Neural cell (in vitro differentiated cells): ENCODE measurements around the gene TECTB. TPM values are rescaled to one million over a fixed set of nuclear protein-coding genes. Genes with fewer than 3 reads are reported as not detected.

Source experiments
- H2AFZ ChIP-seq: fragments of 200-600, 300-800 bp; sonication (generic), shearing (Covaris generic); 2 replicates; pipeline ENCODE4 v1.6.0; 2014; ENCODE audit warnings: low read depth, mild to moderate bottlenecking, antibody characterized with exemption, low read length, moderate library complexity
- H3F3A ChIP-seq: fragments of 200-600 bp; shearing (Covaris generic); 2 replicates; pipeline ENCODE4 v1.6.1; 2016; ENCODE audit warnings: mild to moderate bottlenecking, moderate library complexity, mixed read lengths, antibody characterized with exemption, low read length; ENCODE audit not compliant: insufficient read depth, poor library complexity, severe bottlenecking
- H3K27ac ChIP-seq: fragments of 200-600, 300-800 bp; sonication (generic), shearing (Covaris generic); 2 replicates; pipeline ENCODE4 v1.5.1; 2014; ENCODE audit warnings: mild to moderate bottlenecking, low read length, moderate library complexity
- H3K27me3 ChIP-seq: fragments of 300-800, 200-600 bp; sonication (generic), shearing (Covaris generic); 2 replicates; pipeline ENCODE4 v1.6.0; 2014; ENCODE audit warnings: mild to moderate bottlenecking, low read depth, low read length, moderate library complexity; ENCODE audit not compliant: insufficient read depth
- H3K36me3 ChIP-seq: fragments of 300-800, 200-600 bp; sonication (generic), shearing (Covaris generic); 2 replicates; pipeline ENCODE4 v1.5.1; 2014; ENCODE audit warnings: mild to moderate bottlenecking, antibody characterized with exemption, low read length, moderate library complexity; ENCODE audit not compliant: insufficient read depth
- H3K4me2 ChIP-seq: fragments of 300-800, 200-600 bp; sonication (generic), shearing (Covaris generic); 2 replicates; pipeline ENCODE4 v1.6.0; 2014; ENCODE audit warnings: mild to moderate bottlenecking, low read length
- H3K4me3 ChIP-seq: fragments of 300-800, 200-600 bp; sonication (generic), shearing (Covaris generic); 2 replicates; pipeline ENCODE4 v1.5.1; 2014; ENCODE audit warnings: mild to moderate bottlenecking, low read length, moderate library complexity
- H3K79me2 ChIP-seq: fragments of 200-600 bp; shearing (Covaris generic); replicated peaks from 2 replicates; pipeline ENCODE4 v1.6.0; 2014; ENCODE audit warnings: mild to moderate bottlenecking, low read length, moderate library complexity; ENCODE audit not compliant: insufficient read depth
- H3K9ac ChIP-seq: fragments of 300-800, 200-600 bp; sonication (generic), shearing (Covaris generic); 2 replicates; pipeline ENCODE4 v1.6.1; 2016; ENCODE audit warnings: mild to moderate bottlenecking, low read length, mixed read lengths
- H3K9me2 ChIP-seq: fragments of 200-600 bp; shearing (Covaris generic); 2 replicates; pipeline ENCODE4 v1.6.1; 2016; ENCODE audit warnings: mild to moderate bottlenecking, low read length, mixed read lengths; ENCODE audit not compliant: insufficient read depth
- H3K9me3 ChIP-seq: fragments of 200-600, 300-800 bp; sonication (generic), shearing (Covaris generic); 2 replicates; pipeline ENCODE4 v1.6.1; 2016; ENCODE audit warnings: mild to moderate bottlenecking, mixed run types, low read length, moderate library complexity, mixed read lengths
- H4K20me1 ChIP-seq: fragments of 200-600 bp; shearing (Covaris generic); 2 replicates; pipeline ENCODE4 v1.6.1; 2016; ENCODE audit warnings: mild to moderate bottlenecking, mixed run types; ENCODE audit not compliant: insufficient read depth
- CTCF ChIP-seq: fragments of 450-650 bp; IDR thresholded peaks from 2 replicates; pipeline ENCODE4 v1.5.1; 2014; ENCODE audit warnings: antibody characterized with exemption, mild to moderate bottlenecking, moderate library complexity; ENCODE audit not compliant: poor library complexity, severe bottlenecking
- EP300 ChIP-seq: fragments of 450-650 bp; conservative IDR thresholded peaks from 2 replicates; pipeline ENCODE4 v1.6.1; 2014; ENCODE audit warnings: antibody characterized with exemption, mild to moderate bottlenecking, moderate library complexity; ENCODE audit not compliant: poor library complexity, severe bottlenecking
- EZH2 ChIP-seq: fragments of 200-600, 300-800 bp; shearing (Covaris generic), sonication (generic); IDR thresholded peaks from 2 replicates; pipeline ENCODE4 v1.6.1; 2014; ENCODE audit warnings: antibody characterized with exemption, low read length, borderline replicate concordance, mild to moderate bottlenecking; ENCODE audit not compliant: insufficient read depth, poor library complexity, severe bottlenecking
- MXI1 ChIP-seq: fragments of 450-650 bp; conservative IDR thresholded peaks from 2 replicates; pipeline ENCODE4 v1.6.1; 2014; ENCODE audit warnings: antibody characterized with exemption, mild to moderate bottlenecking; ENCODE audit not compliant: poor library complexity, severe bottlenecking
- POLR2AphosphoS5 ChIP-seq: IDR thresholded peaks from 2 replicates; pipeline ENCODE4 v1.6.1; 2012
- RAD21 ChIP-seq: fragments of 450-650 bp; conservative IDR thresholded peaks from 2 replicates; pipeline ENCODE4 v1.6.1; 2014; ENCODE audit warnings: antibody characterized with exemption, mild to moderate bottlenecking, moderate library complexity
- REST ChIP-seq: IDR thresholded peaks from 2 replicates; pipeline ENCODE4 v1.6.1; 2012; ENCODE audit warnings: borderline replicate concordance
- SMC3 ChIP-seq: fragments of 450-650 bp; conservative IDR thresholded peaks from 2 replicates; pipeline ENCODE4 v1.6.1; 2014; ENCODE audit warnings: antibody characterized with exemption, mild to moderate bottlenecking, moderate library complexity; ENCODE audit not compliant: poor library complexity
- TAF1 ChIP-seq: IDR thresholded peaks from 2 replicates; pipeline ENCODE4 v1.6.1; 2012; ENCODE audit warnings: low read depth
- polyA plus RNA-seq: library from polyadenylated mRNA; depleted of rRNA; stranded (reverse); fragments of >200 nt; gene quantifications from 2 replicates; pipeline ENCODE4 v1.2.3, GENCODE V29; 2014

Gene TECTB
- polyA plus RNA-seq, 1 donor from 2014 or later, result not detected

GRCh38 chr10:112275512-112276245 lies 7.5 kb upstream of the TECTB start:
- Histone ChIP-seq H3K9ac (no peak overlapping the region), H3K27me3 (no peaks in the 10 kb centered on the region), H3F3A (no peaks in the 10 kb centered on the region), H4K20me1 (no peaks in the 10 kb centered on the region), H3K79me2 (no peaks in the 10 kb centered on the region), H3K9me2 (no peaks in the 10 kb centered on the region), H3K9me3 (no peaks in the 10 kb centered on the region), H3K27ac (no peak overlapping the region), H2AFZ (no peak overlapping the region), H3K4me2 (no peak overlapping the region), H3K4me3 (no peak overlapping the region), H3K36me3 (no peaks in the 10 kb centered on the region)
- TF ChIP-seq RAD21, result no peak
- no peak for TF ChIP-seq MXI1
- no peak for TF ChIP-seq EP300
- TF ChIP-seq TAF1, result no peak
- no peak for TF ChIP-seq SMC3

- TF ChIP-seq RAD21 (no peak), EP300 (no peak), SMC3 (no peak), REST (no peak), MXI1 (no peak), CTCF (no peak), TAF1 (no peak), EZH2 (no peak), POLR2AphosphoS5 (no peak)
- Histone ChIP-seq H3K4me2 (no peak overlapping the region), H3K79me2 (no peaks in the 10 kb centered on the region), H3F3A (no peaks in the 10 kb centered on the region), H4K20me1 (no peaks in the 10 kb centered on the region), H3K27ac (no peak overlapping the region), H3K4me3 (no peak overlapping the region), H3K9me3 (no peaks in the 10 kb centered on the region), H3K36me3 (no peaks in the 10 kb centered on the region), H3K9ac (no peak overlapping the region), H3K27me3 (no peaks in the 10 kb centered on the region), H2AFZ (no peak overlapping the region), H3K9me2 (no peaks in the 10 kb centered on the region)
These were observed 4.3 kb upstream of the TECTB start for GRCh38 chr10:112278871-112279270.
